K562 (cell line): ENCODE measurements around the gene TMEM120B. TPM values are rescaled to one million over a fixed set of nuclear protein-coding genes. Genes with fewer than 3 reads are reported as not detected.

ENCODE experiments used
- CBFB ChIP-seq: sonication (generic); formaldehyde crosslinking; IDR thresholded peaks from 2 replicates; pipeline ENCODE4 v1.4.0; 2020; ENCODE audit warnings: mild to moderate bottlenecking, missing genetic modification reagents
- CHD2 ChIP-seq: IDR thresholded peaks from 2 replicates; pipeline ENCODE4 v1.6.1; 2011; ENCODE audit warnings: low read depth, low read length
- CHD4 ChIP-seq: fragments of 200-600 bp; sonication (generic); IDR thresholded peaks from 3 replicates; pipeline ENCODE4 v1.6.1; 2012; ENCODE audit warnings: low read depth, mild to moderate bottlenecking, mixed read lengths, low read length, inconsistent platforms; ENCODE audit not compliant: insufficient read depth, insufficient replicate concordance, poor library complexity, severe bottlenecking
- HDAC2 ChIP-seq: fragments of 450-650 bp; IDR thresholded peaks from 2 replicates; pipeline ENCODE4 v1.6.1; 2016; ENCODE audit warnings: mild to moderate bottlenecking
- KDM1A ChIP-seq, 2 experiments: fragments of 450-650 bp; IDR thresholded peaks; 2 replicates each; pipeline ENCODE4 v1.6.1; 2016; ENCODE audit warnings: mild to moderate bottlenecking in 2 of 2
- KLF1 ChIP-seq: fragments of 450-650 bp; IDR thresholded peaks from 2 replicates; pipeline ENCODE4 v1.6.1; 2016; ENCODE audit warnings: missing genetic modification characterization, missing compliant biosample characterization
- MEF2A ChIP-seq: IDR thresholded peaks from 2 replicates; pipeline ENCODE4 v1.6.1; 2011; ENCODE audit warnings: low read depth, mild to moderate bottlenecking, low read length, moderate library complexity; ENCODE audit not compliant: control insufficient read depth
- MXI1 ChIP-seq: IDR thresholded peaks from 2 replicates; pipeline ENCODE4 v1.6.1; 2011; ENCODE audit warnings: low read depth, mild to moderate bottlenecking, improper control_type of control experiment, low read length
- MYC ChIP-seq, 2 experiments: fragments of 250-450 bp in 1 of 2; sonication (Bioruptor Pico) in 1 of 2; IDR thresholded peaks; 2 replicates each; pipeline versions ENCODE4 v1.5.1 to v1.6.1; 2012 to 2021; ENCODE audit warnings: low read depth in 2 of 2, borderline replicate concordance in 1 of 2, improper control_type of control experiment in 1 of 2, low read length in 1 of 2, mild to moderate bottlenecking in 1 of 2, moderate library complexity in 1 of 2
- NCOA1 ChIP-seq: fragments of 450-650 bp; IDR thresholded peaks from 2 replicates; pipeline ENCODE4 v1.6.1; 2016; ENCODE audit warnings: low read depth
- NR3C1 ChIP-seq: sonication (generic); formaldehyde crosslinking; IDR thresholded peaks from 2 replicates; pipeline ENCODE4 v1.8.1; 2022; ENCODE audit warnings: missing genetic modification reagents
- NR4A1 ChIP-seq, 2 experiments: fragments of 250-450 bp in 1 of 2; fragments of 450-650 bp in 1 of 2; sonication (Bioruptor Pico) in 1 of 2; IDR thresholded peaks; 2 replicates each; pipeline versions ENCODE4 v1.4.0 to v1.6.1; 2016 to 2020; ENCODE audit warnings: mild to moderate bottlenecking in 2 of 2, missing compliant biosample characterization in 1 of 2, missing genetic modification characterization in 1 of 2, moderate library complexity in 1 of 2
- NRF1 ChIP-seq, 2 experiments: fragments of 450-650 bp; IDR thresholded peaks in 1 of 2; conservative IDR thresholded peaks in 1 of 2; 2 replicates each; pipeline ENCODE4 v1.6.1; 2014; ENCODE audit warnings: mild to moderate bottlenecking in 2 of 2
- OTX1 ChIP-seq: fragments of 450-650 bp; formaldehyde crosslinking; IDR thresholded peaks from 2 replicates; pipeline ENCODE4 v1.4.0; 2022; ENCODE audit warnings: mild to moderate bottlenecking
- SAFB2 ChIP-seq: fragments of 200-400 bp; formaldehyde crosslinking; IDR thresholded peaks from 2 replicates; pipeline ENCODE4 v1.6.1; 2018; ENCODE audit warnings: borderline replicate concordance, low read length, low read depth, moderate library complexity; ENCODE audit not compliant: severe bottlenecking
- SOX6 ChIP-seq: fragments of 450-650 bp; IDR thresholded peaks from 2 replicates; pipeline ENCODE4 v1.6.1; 2014; ENCODE audit warnings: mild to moderate bottlenecking
- STAG1 ChIP-seq: sonication (generic); formaldehyde crosslinking; IDR thresholded peaks from 2 replicates; pipeline ENCODE4 v1.5.0; 2020; ENCODE audit warnings: missing genetic modification reagents, borderline replicate concordance
- TOE1 ChIP-seq, 2 experiments: fragments of 450-650 bp in 1 of 2; sonication (generic) in 1 of 2; formaldehyde crosslinking in 1 of 2; IDR thresholded peaks; 2 replicates each; pipeline versions ENCODE4 v1.7.1 to v1.8.0; 2016 to 2022; ENCODE audit warnings: borderline replicate concordance in 2 of 2, mild to moderate bottlenecking in 2 of 2, antibody characterized with exemption in 1 of 2, inconsistent platforms in 1 of 2, low read depth in 1 of 2, missing genetic modification reagents in 1 of 2, moderate library complexity in 1 of 2
- ZFX ChIP-seq: sonication (generic); formaldehyde crosslinking; IDR thresholded peaks from 2 replicates; pipeline ENCODE4 v1.8.0; 2022; ENCODE audit warnings: mild to moderate bottlenecking, missing genetic modification reagents, moderate library complexity
- polyA plus RNA-seq, 8 experiments: library from polyadenylated mRNA; depleted of rRNA in 4 of 8; stranded (reverse) in 5 of 8; unstranded in 3 of 8; fragments of >200 nt; fragmentation: Nextera tagmentation in 2 of 8; fragmentation: Illumina TruSeq in 1 of 8; extraction: Ambion mirVana in 2 of 8; extraction: Trizol in 1 of 8; gene quantifications; 2 replicates each; pipeline versions ENCODE4 v1.2.1 to v1.2.3, GENCODE V29; 2011 to 2014; ENCODE audit warnings: inconsistent platforms in 1 of 8, missing spikeins in 1 of 8
- total RNA-seq, 7 experiments: library from RNA; depleted of rRNA in 6 of 7; stranded (reverse); fragments of >200 nt in 6 of 7; fragmentation: Illumina TruSeq in 2 of 7; extraction: Trizol in 2 of 7; gene quantifications; 2 replicates each; pipeline versions ENCODE4 v1.2.1 to v1.2.3, GENCODE V29; 2011 to 2021; ENCODE audit warnings: low replicate concordance in 1 of 7
- TF ChIP-seq, protein P1 (sequence below), 2 experiments: fragments of 150-350 bp in 1 of 2; IDR thresholded peaks; 2 replicates each; pipeline ENCODE4 v1.6.1; 2012 to 2016; ENCODE audit warnings: low read depth in 2 of 2, low read length in 2 of 2, mild to moderate bottlenecking in 1 of 2, moderate library complexity in 1 of 2
- TF ChIP-seq, protein P2 (sequence below): fragments of 250-450 bp; sonication (Bioruptor Pico); IDR thresholded peaks from 2 replicates; pipeline ENCODE4 v1.9.0; 2021; ENCODE audit warnings: mild to moderate bottlenecking
- TF ChIP-seq, protein P3 (sequence below), 2 experiments: fragments of 450-650 bp in 1 of 2; sonication (generic) in 1 of 2; formaldehyde crosslinking in 1 of 2; IDR thresholded peaks in 1 of 2; conservative IDR thresholded peaks in 1 of 2; 2 replicates each; pipeline versions ENCODE4 v1.6.1 to v1.8.1; 2016 to 2023; ENCODE audit warnings: mild to moderate bottlenecking in 2 of 2, moderate library complexity in 2 of 2, inconsistent platforms in 1 of 2, missing genetic modification reagents in 1 of 2

TMEM120B gene
- total and polyA plus RNA-seq, 9 of the 15 experiments (the other 6 are each of a cell fraction or from before 2014, with no cell fraction given), result 1.7 to 18.6 (median 7.4) TPM

DNA sequence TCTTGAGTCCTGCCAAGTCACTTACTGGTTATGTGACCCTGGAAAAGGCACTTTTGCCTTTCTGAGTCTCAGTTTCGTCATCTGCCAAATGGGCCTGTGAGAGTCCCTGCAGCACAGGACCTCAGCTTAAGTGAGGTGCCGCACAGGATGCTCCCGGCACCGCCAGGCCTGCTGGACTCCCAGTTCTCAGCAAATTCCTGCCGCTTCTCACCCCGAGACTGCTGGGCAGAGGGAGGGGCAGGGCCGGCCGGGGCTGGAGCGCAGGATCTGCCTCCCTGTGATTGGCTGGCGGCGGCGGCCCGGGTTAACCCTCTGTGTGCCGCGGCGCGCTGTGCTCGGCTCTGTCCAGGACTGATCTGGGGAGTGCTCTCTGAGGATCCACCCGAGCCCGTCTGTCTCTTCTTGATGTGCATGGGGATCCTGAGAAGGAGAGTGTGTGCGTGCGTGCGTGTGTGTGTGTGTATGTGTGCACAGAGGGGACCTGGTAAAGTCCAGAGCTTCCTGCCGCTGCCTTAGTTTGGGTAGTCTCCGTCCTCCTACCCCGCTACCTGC, 99.8 kb downstream of the TMEM120B start (continued):
- TF ChIP-seq MYC (IDR thresholded peaks at IDR 0.05; ENCODE audit: low read depth, low read length) (no peak), MYC (CRISPR knock-in tag; IDR thresholded peaks at IDR 0.05; ENCODE audit: borderline replicate concordance, low read depth) (peak; percentile 27; the same call in 1 of the 2 replicates), CBFB (CRISPR knock-in tag) (peak; percentile 8; the same call in 1 of the 2 replicates), MEF2A (no peak), STAG1 (0 out of 2 replicates have a peak, but pooled peaks have one; percentile 3), MXI1 (0 out of 2 replicates have a peak, but pooled peaks have one; percentile 33), NR3C1 (no peak), NRF1 (conservative IDR thresholded peaks at IDR 0.05 in 1 of 2, IDR thresholded peaks at IDR 0.05 in 1 of 2) (peak in 1 of 2 experiments; percentile 48; a peak in 3 of 4 replicates), KLF1 (tag) (peak; percentile 26; the same call in 1 of the 2 replicates), OTX1 (CRISPR knock-in tag) (no peak), NCOA1 (no peak), ZFX (CRISPR knock-in tag) (peak; percentile 44; the same call in 1 of the 2 replicates), TOE1 (IDR thresholded peaks at IDR 0.05; ENCODE audit: borderline replicate concordance) (0 out of 2 replicates have a peak, but pooled peaks have one; percentile 29), TOE1 (CRISPR knock-in tag; IDR thresholded peaks at IDR 0.05; ENCODE audit: borderline replicate concordance, low read depth) (no peak), SOX6 (no peak), NR4A1 (CRISPR knock-in tag; IDR thresholded peaks at IDR 0.05) (no peak), NR4A1 (tag; IDR thresholded peaks at IDR 0.05) (no peak), CHD4 (peak; percentile 99), KDM1A (IDR thresholded peaks at IDR 0.05) (peak; percentile 90 to 96), CHD2 (no peak), SAFB2 (no peak), HDAC2 (peak; percentile 98)
- TF ChIP-seq, protein P1, sequence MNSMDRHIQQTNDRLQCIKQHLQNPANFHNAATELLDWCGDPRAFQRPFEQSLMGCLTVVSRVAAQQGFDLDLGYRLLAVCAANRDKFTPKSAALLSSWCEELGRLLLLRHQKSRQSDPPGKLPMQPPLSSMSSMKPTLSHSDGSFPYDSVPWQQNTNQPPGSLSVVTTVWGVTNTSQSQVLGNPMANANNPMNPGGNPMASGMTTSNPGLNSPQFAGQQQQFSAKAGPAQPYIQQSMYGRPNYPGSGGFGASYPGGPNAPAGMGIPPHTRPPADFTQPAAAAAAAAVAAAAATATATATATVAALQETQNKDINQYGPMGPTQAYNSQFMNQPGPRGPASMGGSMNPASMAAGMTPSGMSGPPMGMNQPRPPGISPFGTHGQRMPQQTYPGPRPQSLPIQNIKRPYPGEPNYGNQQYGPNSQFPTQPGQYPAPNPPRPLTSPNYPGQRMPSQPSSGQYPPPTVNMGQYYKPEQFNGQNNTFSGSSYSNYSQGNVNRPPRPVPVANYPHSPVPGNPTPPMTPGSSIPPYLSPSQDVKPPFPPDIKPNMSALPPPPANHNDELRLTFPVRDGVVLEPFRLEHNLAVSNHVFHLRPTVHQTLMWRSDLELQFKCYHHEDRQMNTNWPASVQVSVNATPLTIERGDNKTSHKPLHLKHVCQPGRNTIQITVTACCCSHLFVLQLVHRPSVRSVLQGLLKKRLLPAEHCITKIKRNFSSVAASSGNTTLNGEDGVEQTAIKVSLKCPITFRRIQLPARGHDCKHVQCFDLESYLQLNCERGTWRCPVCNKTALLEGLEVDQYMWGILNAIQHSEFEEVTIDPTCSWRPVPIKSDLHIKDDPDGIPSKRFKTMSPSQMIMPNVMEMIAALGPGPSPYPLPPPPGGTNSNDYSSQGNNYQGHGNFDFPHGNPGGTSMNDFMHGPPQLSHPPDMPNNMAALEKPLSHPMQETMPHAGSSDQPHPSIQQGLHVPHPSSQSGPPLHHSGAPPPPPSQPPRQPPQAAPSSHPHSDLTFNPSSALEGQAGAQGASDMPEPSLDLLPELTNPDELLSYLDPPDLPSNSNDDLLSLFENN (IDR thresholded peaks at IDR 0.05; ENCODE audit: low read depth in 2 of 2, low read length in 2 of 2), result no peak
- TF ChIP-seq, protein P2, sequence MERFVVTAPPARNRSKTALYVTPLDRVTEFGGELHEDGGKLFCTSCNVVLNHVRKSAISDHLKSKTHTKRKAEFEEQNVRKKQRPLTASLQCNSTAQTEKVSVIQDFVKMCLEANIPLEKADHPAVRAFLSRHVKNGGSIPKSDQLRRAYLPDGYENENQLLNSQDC, result no peak
- TF ChIP-seq, protein P3, sequence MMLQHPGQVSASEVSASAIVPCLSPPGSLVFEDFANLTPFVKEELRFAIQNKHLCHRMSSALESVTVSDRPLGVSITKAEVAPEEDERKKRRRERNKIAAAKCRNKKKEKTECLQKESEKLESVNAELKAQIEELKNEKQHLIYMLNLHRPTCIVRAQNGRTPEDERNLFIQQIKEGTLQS (IDR thresholded peaks at IDR 0.05), result no peak
- TF ChIP-seq, protein P3 (CRISPR knock-in tag; conservative IDR thresholded peaks at IDR 0.05), result no peak
